A549 treated with dexamethasone at 1 μM for 4 hours (cell line): ENCODE measurements around the gene UGT3A1. TPM values are rescaled to one million over a fixed set of nuclear protein-coding genes. Genes with fewer than 3 reads are reported as not detected.

Experiments
- total RNA-seq: library from RNA; stranded (reverse); fragments of 200-300 nt; extraction: Qiagen RNA extraction; gene quantifications from 5 replicates; pipeline ENCODE4 v1.2.3, GENCODE V29; 2022

The UGT3A1 gene
- total RNA-seq: not detected in 5 replicates

DNA sequence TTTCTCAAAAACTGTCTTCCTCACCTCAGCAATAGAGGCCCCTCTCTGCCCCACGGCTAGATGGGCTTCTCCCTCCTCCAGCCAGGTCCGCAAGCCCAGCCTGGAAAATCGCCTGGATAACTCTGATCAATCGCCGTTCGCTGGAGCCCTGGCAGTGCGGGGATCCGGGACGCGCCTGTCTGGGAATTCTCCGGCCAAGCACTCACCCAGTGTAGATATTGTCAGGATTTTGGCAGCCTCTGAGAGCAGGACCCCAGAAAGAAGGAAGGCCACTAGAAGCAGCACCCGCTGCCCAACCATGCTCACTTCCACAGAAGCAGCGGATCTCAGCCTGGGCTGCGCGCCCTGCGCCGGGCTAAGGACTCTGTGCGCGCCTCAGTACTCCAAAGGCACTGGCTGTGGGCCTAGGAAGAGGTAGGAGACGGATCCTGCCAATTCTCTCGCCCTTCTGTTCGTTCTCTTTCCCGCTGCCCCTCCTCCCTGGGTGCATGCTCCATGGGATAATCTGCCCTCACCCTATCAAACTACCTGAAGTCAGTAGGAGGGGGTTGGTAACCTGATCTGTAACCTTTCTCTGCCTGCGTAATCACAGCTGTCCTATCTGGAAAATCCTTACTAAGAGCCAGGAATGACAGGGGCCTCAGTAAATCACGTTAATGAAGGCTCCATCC lies at the start of gene UGT3A1:
UGT3A1 (minus strand) TSS at position 450 of the 671 bp plus-strand sequence; CDS start at position 300, 150 bp downstream.

GRCh38 chr5:35938568-35939227 lies 52.5 kb downstream of the UGT3A1 start, which contains the start of gene CAPSL:
TSS of gene CAPSL (minus strand) at chr5:35938622. CDS start at chr5:35921120, 17,502 bp downstream.

Other genes starting within 250 kb of the UGT3A1 start
- gene IL7R, start 134.5 kb downstream of the UGT3A1 start, total RNA-seq: 0.19 to 0.87 TPM (median 0.45 TPM) in 5 replicates
- gene CAPSL, start 52.8 kb downstream of the UGT3A1 start, total RNA-seq: not detected in 5 replicates
- not detected in 5 replicates for gene UGT3A2, start 75.5 kb upstream of the UGT3A1 start, total RNA-seq
- 1.0 to 1.9 TPM (median 1.5 TPM) in 5 replicates for gene LMBRD2, start 160.5 kb upstream of the UGT3A1 start, total RNA-seq
- 14.5 to 23.4 TPM (median 21.9 TPM) in 5 replicates for gene SKP2, start 160.7 kb upstream of the UGT3A1 start, total RNA-seq